Body of pancreas (tissue), 4 donors: ENCODE measurements around the gene CSNK1G1.

Experiments used
- CTCF ChIP-seq, 7 experiments: fragments of 450-650 bp in 4 of 7; fragments of 200-600 bp in 3 of 7; sonication (generic) in 3 of 7; IDR thresholded peaks; one replicate each; pipeline ENCODE4 v1.5.1; 2016 to 2019; ENCODE audit warnings: antibody characterized with exemption in 7 of 7
- POLR2A ChIP-seq, 3 donors: fragments of 450-650 bp; IDR thresholded peaks; one replicate each; pipeline ENCODE4 v1.6.1; 2016; ENCODE audit warnings: antibody characterized with exemption in 3 of 3, mild to moderate bottlenecking in 2 of 3

GRCh38 chr15:64400583-64400982 is 44.6 kb upstream of the CSNK1G1 start:
- TF ChIP-seq CTCF (IDR thresholded peaks at IDR 0.05) (no peak), POLR2A (IDR thresholded peaks at IDR 0.05) (no peak)
